Vagina (tissue), 2 donors: Measurements from ENCODE around the gene RACGAP1. TPM values are rescaled to one million over a fixed set of nuclear protein-coding genes. Genes with fewer than 3 reads are reported as not detected.

Experiments
- DNase-seq, 2 donors: peaks; one replicate each; pipeline ENCODE4 v3.0.0-alpha.2; 2017; ENCODE audit errors: extremely low spot score in 2 of 2
- H3K27ac ChIP-seq: fragments of 200-600 bp; sonication (generic); one replicate; pipeline ENCODE4 v1.5.1; 2019
- H3K27me3 ChIP-seq: fragments of 200-600 bp; sonication (generic); one replicate; pipeline ENCODE4 v1.5.1; 2019
- H3K36me3 ChIP-seq, 2 donors: fragments of 200-600 bp; sonication (generic); one replicate each; pipeline ENCODE4 v1.5.1; 2017 to 2019
- H3K4me1 ChIP-seq: fragments of 200-600 bp; sonication (generic); one replicate; pipeline ENCODE4 v1.5.1; 2019
- H3K4me3 ChIP-seq, 2 donors: fragments of 200-600 bp; sonication (generic); 1 replicate in 1 of 2; 2 replicates in 1 of 2; pipeline ENCODE4 v1.5.1; 2016 to 2019
- H3K9me3 ChIP-seq: fragments of 200-600 bp; sonication (generic); one replicate; pipeline ENCODE4 v1.5.1; 2019
- CTCF ChIP-seq, 3 experiments: fragments of 450-650 bp in 2 of 3; fragments of 200-600 bp in 1 of 3; sonication (generic) in 1 of 3; IDR thresholded peaks; one replicate each; pipeline ENCODE4 v1.5.1; 2017 to 2019; ENCODE audit warnings: antibody characterized with exemption in 3 of 3, mild to moderate bottlenecking in 2 of 3, moderate library complexity in 2 of 3
- POLR2A ChIP-seq, 2 donors: fragments of 450-650 bp; IDR thresholded peaks; one replicate each; pipeline ENCODE4 v1.6.1; 2017; ENCODE audit warnings: antibody characterized with exemption in 2 of 2, mild to moderate bottlenecking in 2 of 2, moderate library complexity in 2 of 2
- POLR2AphosphoS5 ChIP-seq, 2 donors: sonication (generic); formaldehyde crosslinking; IDR thresholded peaks; one replicate each; pipeline ENCODE4 v1.9.0; 2017; ENCODE audit warnings: antibody characterized with exemption in 2 of 2, mild to moderate bottlenecking in 2 of 2, low read depth in 1 of 2; ENCODE audit not compliant: insufficient read depth in 1 of 2
- intact Hi-C: fragments of 100-400 bp; cut with DNase I; formaldehyde crosslinking; loops from one replicate; pipeline ENCODE4 v1.15.1; 2023
- total RNA-seq: library from RNA; depleted of rRNA; stranded (reverse); fragments of >200 nt; gene quantifications from one replicate; pipeline ENCODE4 v1.2.3, GENCODE V29; 2016

The RACGAP1 gene
- total RNA-seq, 1 donor from 2014 or later = 19.2 TPM

- no peak for TF ChIP-seq POLR2AphosphoS5 (IDR thresholded peaks at IDR 0.05; ENCODE audit: insufficient read depth in 1 of 2, low read depth in 1 of 2)
- TF ChIP-seq CTCF (IDR thresholded peaks at IDR 0.05) = no peak
- no peak for TF ChIP-seq POLR2A (IDR thresholded peaks at IDR 0.05)
- intact Hi-C loops = no loop called here
- Histone ChIP-seq H3K4me1 (peaks cover 16% of the 10 kb centered on the region), H3K9me3 (no peaks in the 10 kb centered on the region), H3K27me3 (no peaks in the 10 kb centered on the region), H3K4me3 (no peak overlapping the region), H3K36me3 (no peaks in the 10 kb centered on the region), H3K27ac (no peak overlapping the region)
- no peak for DNase-seq
These were observed 78.8 kb downstream of the RACGAP1 start for GRCh38 chr12:49946497-49946896.

GRCh38 chr12:49946086-49946485 lies 79.2 kb downstream of the RACGAP1 start:
- Histone ChIP-seq H3K27ac (peak overlapping the region; percentile 66), H3K36me3 (no peaks in the 10 kb centered on the region), H3K4me3 (no peak overlapping the region), H3K27me3 (no peaks in the 10 kb centered on the region), H3K9me3 (no peaks in the 10 kb centered on the region), H3K4me1 (peaks cover 16% of the 10 kb centered on the region)
- intact Hi-C loops = no loop called here
- no peak for TF ChIP-seq CTCF (IDR thresholded peaks at IDR 0.05)
- TF ChIP-seq POLR2AphosphoS5 (IDR thresholded peaks at IDR 0.05; ENCODE audit: insufficient read depth in 1 of 2, low read depth in 1 of 2) = no peak
- TF ChIP-seq POLR2A (IDR thresholded peaks at IDR 0.05) = no peak
- DNase-seq = no peak

- Histone ChIP-seq H3K4me3 (peak overlapping the region; percentile 18 to 29), H3K27ac (peak overlapping the region; percentile 66), H3K27me3 (no peaks in the 10 kb centered on the region), H3K9me3 (no peaks in the 10 kb centered on the region), H3K36me3 (no peaks in the 10 kb centered on the region), H3K4me1 (peaks cover 16% of the 10 kb centered on the region)
- DNase-seq = no peak
- intact Hi-C loops = no loop called here
- TF ChIP-seq POLR2A (IDR thresholded peaks at IDR 0.05) (no peak), CTCF (IDR thresholded peaks at IDR 0.05) (peak; percentile 62 to 65 (median 63)), POLR2AphosphoS5 (IDR thresholded peaks at IDR 0.05; ENCODE audit: insufficient read depth in 1 of 2, low read depth in 1 of 2) (peak; percentile 57 to 60)
These were observed 79.8 kb downstream of the RACGAP1 start for GRCh38 chr12:49945394-49946080.

- Histone ChIP-seq H3K9me3 (no peaks in the 10 kb centered on the region), H3K4me3 (no peak overlapping the region), H3K4me1 (peaks cover 16% of the 10 kb centered on the region), H3K36me3 (no peaks in the 10 kb centered on the region), H3K27me3 (no peaks in the 10 kb centered on the region), H3K27ac (peak overlapping the region; percentile 66)
- no peak for DNase-seq
- TF ChIP-seq POLR2AphosphoS5 (IDR thresholded peaks at IDR 0.05; ENCODE audit: insufficient read depth in 1 of 2, low read depth in 1 of 2) = no peak
- TF ChIP-seq POLR2A (IDR thresholded peaks at IDR 0.05) = no peak
- TF ChIP-seq CTCF (IDR thresholded peaks at IDR 0.05) = no peak
- intact Hi-C loops = no loop called here
These were observed 80.6 kb downstream of the RACGAP1 start for GRCh38 chr12:49944718-49945117.

GRCh38 chr12:49944046-49944445 lies 81.2 kb downstream of the RACGAP1 start:
- peaks cover 16% of the 10 kb centered on the region for H3K4me1 ChIP-seq
- no peak for TF ChIP-seq POLR2AphosphoS5 (IDR thresholded peaks at IDR 0.05; ENCODE audit: insufficient read depth in 1 of 2, low read depth in 1 of 2)
- no peak for TF ChIP-seq POLR2A (IDR thresholded peaks at IDR 0.05)
- no peak for TF ChIP-seq CTCF (IDR thresholded peaks at IDR 0.05)
- no peak for DNase-seq
- H3K36me3 ChIP-seq = no peaks in the 10 kb centered on the region
- H3K27me3 ChIP-seq = no peaks in the 10 kb centered on the region
- no peaks in the 10 kb centered on the region for H3K9me3 ChIP-seq
- intact Hi-C loops = no loop called here
- H3K4me3 ChIP-seq = no peak overlapping the region
- H3K27ac ChIP-seq = no peak overlapping the region
